ENCODE measurements around the gene TADA2B. TPM values are rescaled to one million over a fixed set of nuclear protein-coding genes. Genes with fewer than 3 reads are reported as not detected.

TADA2B gene
- total and polyA plus RNA-seq, 2 of the 4 experiments (the other 2 are of a cell fraction), result 6.1 to 8.6 TPM

DNA sequence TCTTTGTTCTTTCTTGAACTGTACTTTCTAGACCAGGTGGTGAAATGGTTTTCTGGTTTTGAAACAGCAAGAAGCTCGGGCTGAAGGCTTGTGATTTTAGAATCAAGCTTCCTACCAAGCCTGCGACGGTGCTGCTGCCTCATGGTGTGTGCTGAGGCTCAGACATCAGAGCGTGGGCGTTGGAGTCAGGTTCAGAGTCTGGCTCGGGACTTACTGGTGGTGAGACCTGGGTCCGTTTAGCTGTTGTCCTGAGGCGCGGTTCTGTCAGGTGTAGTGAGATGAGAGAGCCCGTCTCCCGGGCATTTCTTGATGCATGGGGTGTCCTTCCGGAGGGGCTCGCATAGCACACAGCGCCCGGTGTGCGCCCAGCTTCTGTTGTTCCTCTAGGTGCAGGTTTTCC lies 19.7 kb upstream of the TADA2B start (continued):
- TF ChIP-seq, protein P1, sequence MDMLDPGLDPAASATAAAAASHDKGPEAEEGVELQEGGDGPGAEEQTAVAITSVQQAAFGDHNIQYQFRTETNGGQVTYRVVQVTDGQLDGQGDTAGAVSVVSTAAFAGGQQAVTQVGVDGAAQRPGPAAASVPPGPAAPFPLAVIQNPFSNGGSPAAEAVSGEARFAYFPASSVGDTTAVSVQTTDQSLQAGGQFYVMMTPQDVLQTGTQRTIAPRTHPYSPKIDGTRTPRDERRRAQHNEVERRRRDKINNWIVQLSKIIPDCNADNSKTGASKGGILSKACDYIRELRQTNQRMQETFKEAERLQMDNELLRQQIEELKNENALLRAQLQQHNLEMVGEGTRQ (IDR thresholded peaks at IDR 0.05; ENCODE audit: low read depth, low read length), result no peak
- TF ChIP-seq RFX5 (IDR thresholded peaks at IDR 0.05; ENCODE audit: low read depth, low read length), result no peak
- TF ChIP-seq CEBPB (IDR thresholded peaks at IDR 0.05; ENCODE audit: low read depth, low read length), result no peak
- no peak for TF ChIP-seq NFE2L2 (IDR thresholded peaks at IDR 0.05; ENCODE audit: low read depth, low read length)

DNA sequence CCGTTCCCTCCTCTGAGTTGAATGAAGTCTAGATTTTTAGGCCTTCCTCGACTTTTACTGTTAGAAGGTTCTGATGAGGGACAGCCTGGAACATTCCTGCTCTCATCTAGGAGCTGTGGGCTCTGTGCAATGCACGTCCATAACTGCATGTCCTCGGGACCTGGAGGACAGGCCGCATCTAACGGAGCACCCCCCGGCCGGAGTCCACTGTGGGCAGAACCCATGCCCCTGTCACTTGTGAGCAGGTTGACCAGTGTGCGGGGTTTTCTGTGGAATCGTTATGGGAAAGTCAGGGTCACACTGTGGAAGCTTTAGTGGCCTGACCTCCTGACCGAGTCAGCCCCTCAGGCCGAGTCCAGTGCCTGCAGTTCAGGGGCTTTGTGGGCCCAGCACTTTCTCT lies 19.3 kb upstream of the TADA2B start:
- Histone ChIP-seq H3K9ac (ENCODE audit: low read depth, low read length) (no peak overlapping the region), H2AK5ac (ENCODE audit: low read depth, low read length) (peak overlapping the region; percentile 60), H3K4ac (ENCODE audit: low read depth, low read length) (no peak overlapping the region; the same call in 1 of the 2 replicates), H3K18ac (ENCODE audit: low read depth, low read length) (no peak overlapping the region), H4K5ac (ENCODE audit: low read depth, low read length) (no peak overlapping the region), H4K91ac (ENCODE audit: insufficient read depth, low read depth, low read length) (no peak overlapping the region), H3K23ac (ENCODE audit: low read depth, low read length) (no peak overlapping the region), H3K14ac (replicated peaks; ENCODE audit: low read depth, low read length) (no peak overlapping the region), H3K27me3 (ENCODE audit: control insufficient read depth, insufficient read depth, low read length) (no peaks in the 10 kb centered on the region), H2AK9ac (replicated peaks; ENCODE audit: low read depth, low read length, poor library complexity) (no peak overlapping the region), H3K4me3 (ENCODE audit: insufficient read depth, low read depth, low read length) (no peak overlapping the region), H2AFZ (replicated peaks; ENCODE audit: low read length, poor library complexity) (no peak overlapping the region), H3K79me1 (ENCODE audit: low read depth in 1 of 2, low read length in 2 of 2) (peaks cover 20 to 58% of the 10 kb centered on the region in 2 experiments; a peak in 3 of 4 replicates), H3K27ac (ENCODE audit: insufficient read depth, low read length) (no peak overlapping the region), H4K8ac (ENCODE audit: low read depth in 2 of 2, low read length in 2 of 2) (no peak overlapping the region), H2BK120ac (ENCODE audit: low read depth, low read length) (no peak overlapping the region), H4K20me1 (ENCODE audit: insufficient read depth, low read length) (no peaks in the 10 kb centered on the region), H3K36me3 (ENCODE audit: control insufficient read depth, insufficient read depth, low read length) (peaks cover 38% of the 10 kb centered on the region), H3K4me1 (ENCODE audit: control insufficient read depth, insufficient read depth, low read length) (peaks cover 10% of the 10 kb centered on the region), H2BK5ac (ENCODE audit: low read depth, low read length, poor library complexity, severe bottlenecking) (no peak overlapping the region), H3K4me2 (ENCODE audit: low read depth, low read length) (no peak overlapping the region), H3K56ac (ENCODE audit: extremely low read depth, insufficient read depth, low read length) (no peak overlapping the region), H3K9me3 (ENCODE audit: control insufficient read depth, insufficient read depth, low read length) (no peaks in the 10 kb centered on the region), H2BK20ac (ENCODE audit: low read depth, low read length) (peak overlapping the region; percentile 34; the same call in 1 of the 2 replicates), H2BK15ac (ENCODE audit: low read depth, low read length) (no peak overlapping the region), H3K9me1 (ENCODE audit: insufficient read depth, low read length) (peaks cover 20% of the 10 kb centered on the region)
- 100% methylated on average over 4 of the region's 12 CpGs; no CpG with 5 or more reads in 1 of the 2 experiments for WGBS, 2 experiments (ENCODE audit: extremely low coverage in 2 of 2, insufficient read length in 1 of 2)
- no TSS peak for BruUV-seq (replicated peaks)
- intact Hi-C loops (cut with micrococcal nuclease), result no loop called here
- dilution Hi-C loops (cut with HindIII; ENCODE audit: low sequenced_read_pairs, unreplicated experiment), result no loop called here
- POLR2A ChIA-PET (ENCODE audit: unreplicated experiment), result no interaction called here
- DNase-seq, result no peak
- ATAC-seq (ENCODE audit: low read depth), result no peak
- CTCF ChIA-PET, result no interaction called here
- in situ Hi-C loops (cut with MboI; ENCODE audit: low sequenced_read_pairs), result no loop called here
- TF ChIP-seq CHD1 (IDR thresholded peaks at IDR 0.05; ENCODE audit: low read depth, low read length), result no peak
- TF ChIP-seq RCOR1 (IDR thresholded peaks at IDR 0.05; ENCODE audit: insufficient replicate concordance, low read length), result no peak
- TF ChIP-seq RFX5 (IDR thresholded peaks at IDR 0.05; ENCODE audit: low read depth, low read length), result no peak
- TF ChIP-seq RAD21 (IDR thresholded peaks at IDR 0.05; ENCODE audit: low read length), result no peak
- TF ChIP-seq MAFK (IDR thresholded peaks at IDR 0.05; ENCODE audit: low read depth, low read length), result no peak
- TF ChIP-seq, protein P1 (IDR thresholded peaks at IDR 0.05; ENCODE audit: low read depth, low read length), result no peak
- TF ChIP-seq, protein P2, sequence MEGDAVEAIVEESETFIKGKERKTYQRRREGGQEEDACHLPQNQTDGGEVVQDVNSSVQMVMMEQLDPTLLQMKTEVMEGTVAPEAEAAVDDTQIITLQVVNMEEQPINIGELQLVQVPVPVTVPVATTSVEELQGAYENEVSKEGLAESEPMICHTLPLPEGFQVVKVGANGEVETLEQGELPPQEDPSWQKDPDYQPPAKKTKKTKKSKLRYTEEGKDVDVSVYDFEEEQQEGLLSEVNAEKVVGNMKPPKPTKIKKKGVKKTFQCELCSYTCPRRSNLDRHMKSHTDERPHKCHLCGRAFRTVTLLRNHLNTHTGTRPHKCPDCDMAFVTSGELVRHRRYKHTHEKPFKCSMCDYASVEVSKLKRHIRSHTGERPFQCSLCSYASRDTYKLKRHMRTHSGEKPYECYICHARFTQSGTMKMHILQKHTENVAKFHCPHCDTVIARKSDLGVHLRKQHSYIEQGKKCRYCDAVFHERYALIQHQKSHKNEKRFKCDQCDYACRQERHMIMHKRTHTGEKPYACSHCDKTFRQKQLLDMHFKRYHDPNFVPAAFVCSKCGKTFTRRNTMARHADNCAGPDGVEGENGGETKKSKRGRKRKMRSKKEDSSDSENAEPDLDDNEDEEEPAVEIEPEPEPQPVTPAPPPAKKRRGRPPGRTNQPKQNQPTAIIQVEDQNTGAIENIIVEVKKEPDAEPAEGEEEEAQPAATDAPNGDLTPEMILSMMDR (conservative IDR thresholded peaks at IDR 0.05; ENCODE audit: low read depth, low read length), result no peak
- no peak for TF ChIP-seq NFE2L2 (IDR thresholded peaks at IDR 0.05; ENCODE audit: low read depth, low read length)
- TF ChIP-seq, protein P3, sequence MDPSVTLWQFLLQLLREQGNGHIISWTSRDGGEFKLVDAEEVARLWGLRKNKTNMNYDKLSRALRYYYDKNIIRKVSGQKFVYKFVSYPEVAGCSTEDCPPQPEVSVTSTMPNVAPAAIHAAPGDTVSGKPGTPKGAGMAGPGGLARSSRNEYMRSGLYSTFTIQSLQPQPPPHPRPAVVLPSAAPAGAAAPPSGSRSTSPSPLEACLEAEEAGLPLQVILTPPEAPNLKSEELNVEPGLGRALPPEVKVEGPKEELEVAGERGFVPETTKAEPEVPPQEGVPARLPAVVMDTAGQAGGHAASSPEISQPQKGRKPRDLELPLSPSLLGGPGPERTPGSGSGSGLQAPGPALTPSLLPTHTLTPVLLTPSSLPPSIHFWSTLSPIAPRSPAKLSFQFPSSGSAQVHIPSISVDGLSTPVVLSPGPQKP (IDR thresholded peaks at IDR 0.05; ENCODE audit: borderline replicate concordance, low read depth, low read length), result no peak
- TF ChIP-seq MAZ (IDR thresholded peaks at IDR 0.05; ENCODE audit: borderline replicate concordance, low read depth, low read length), result no peak
- TF ChIP-seq BHLHE40 (IDR thresholded peaks at IDR 0.05; ENCODE audit: low read depth, low read length), result no peak
- TF ChIP-seq CEBPB (IDR thresholded peaks at IDR 0.05; ENCODE audit: low read depth, low read length), result no peak

All from IMR-90 (cell line).